Measurements from ENCODE around the gene NDOR1. TPM values are rescaled to one million over a fixed set of nuclear protein-coding genes. Genes with fewer than 3 reads are reported as not detected.
A peak's percentile ranks its signal among the peaks of the same experiment; 100 is the strongest.

Gene NDOR1
- total RNA-seq, 1 experiment from 2014 or later: 27.7 TPM

DNA sequence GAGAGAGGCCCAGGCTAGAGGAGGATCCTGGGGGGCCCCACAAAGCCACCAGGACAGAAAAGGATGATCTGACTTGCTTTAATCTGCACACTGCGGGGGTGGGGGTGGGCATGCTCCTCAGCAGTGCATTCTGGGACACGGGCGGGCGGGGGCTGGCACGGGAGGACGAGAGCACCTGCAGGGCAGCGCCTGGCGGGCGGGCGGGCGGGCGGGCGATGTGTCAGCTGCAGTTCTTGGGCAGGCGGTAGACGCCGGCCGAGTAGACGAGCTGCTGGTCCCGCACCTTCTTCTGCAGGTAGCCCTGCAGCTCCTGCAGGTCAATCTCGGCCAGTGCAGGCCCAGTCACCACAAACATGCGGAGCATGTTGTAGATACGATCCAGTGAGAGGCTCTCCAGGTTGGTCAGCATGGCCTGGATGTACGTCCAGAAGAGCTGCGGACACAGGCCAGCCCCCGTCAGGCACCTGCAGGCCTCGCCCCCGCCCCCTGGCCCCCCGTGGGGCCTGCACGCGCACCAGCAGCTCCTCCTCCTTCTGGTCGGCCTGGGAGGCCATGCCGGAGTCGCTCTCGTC, 30.7 kb upstream of the NDOR1 start:
- Histone ChIP-seq H3K27ac (no peak overlapping the region), H3K4me1 (replicated peaks; ENCODE audit: insufficient read depth) (peaks cover 13% of the 10 kb centered on the region; the same call in 1 of the 2 replicates), H3K36me3 (ENCODE audit: low read depth) (no peaks in the 10 kb centered on the region), H3K9me2 (ENCODE audit: insufficient read depth) (no peaks in the 10 kb centered on the region), H3K4me3 (no peak overlapping the region), H3K79me2 (ENCODE audit: low read depth) (no peaks in the 10 kb centered on the region), H2AFZ (no peak overlapping the region), H3K9me3 (ENCODE audit: insufficient read depth, low read depth) (no peaks in the 10 kb centered on the region), H3K4me2 (no peak overlapping the region), H3K27me3 (ENCODE audit: insufficient read depth, low read depth) (no peaks in the 10 kb centered on the region), H3F3A (ENCODE audit: insufficient read depth, low read depth) (peaks cover 21% of the 10 kb centered on the region; the same call in 1 of the 2 replicates), H4K20me1 (ENCODE audit: insufficient read depth) (no peaks in the 10 kb centered on the region)
- intact Hi-C loops (cut with micrococcal nuclease; ENCODE audit: unreplicated experiment): no loop called here
- BruUV-seq (replicated peaks): no TSS peak
- DNase-seq: no peak
- ChIA-PET POLR2A (ENCODE audit: unreplicated experiment) (no interaction called here), CTCF (no interaction called here)
- no peak for TF ChIP-seq EZH2 (IDR thresholded peaks at IDR 0.05; ENCODE audit: low read depth)
- TF ChIP-seq, protein P1, sequence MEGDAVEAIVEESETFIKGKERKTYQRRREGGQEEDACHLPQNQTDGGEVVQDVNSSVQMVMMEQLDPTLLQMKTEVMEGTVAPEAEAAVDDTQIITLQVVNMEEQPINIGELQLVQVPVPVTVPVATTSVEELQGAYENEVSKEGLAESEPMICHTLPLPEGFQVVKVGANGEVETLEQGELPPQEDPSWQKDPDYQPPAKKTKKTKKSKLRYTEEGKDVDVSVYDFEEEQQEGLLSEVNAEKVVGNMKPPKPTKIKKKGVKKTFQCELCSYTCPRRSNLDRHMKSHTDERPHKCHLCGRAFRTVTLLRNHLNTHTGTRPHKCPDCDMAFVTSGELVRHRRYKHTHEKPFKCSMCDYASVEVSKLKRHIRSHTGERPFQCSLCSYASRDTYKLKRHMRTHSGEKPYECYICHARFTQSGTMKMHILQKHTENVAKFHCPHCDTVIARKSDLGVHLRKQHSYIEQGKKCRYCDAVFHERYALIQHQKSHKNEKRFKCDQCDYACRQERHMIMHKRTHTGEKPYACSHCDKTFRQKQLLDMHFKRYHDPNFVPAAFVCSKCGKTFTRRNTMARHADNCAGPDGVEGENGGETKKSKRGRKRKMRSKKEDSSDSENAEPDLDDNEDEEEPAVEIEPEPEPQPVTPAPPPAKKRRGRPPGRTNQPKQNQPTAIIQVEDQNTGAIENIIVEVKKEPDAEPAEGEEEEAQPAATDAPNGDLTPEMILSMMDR (conservative IDR thresholded peaks at IDR 0.05): no peak

DNA sequence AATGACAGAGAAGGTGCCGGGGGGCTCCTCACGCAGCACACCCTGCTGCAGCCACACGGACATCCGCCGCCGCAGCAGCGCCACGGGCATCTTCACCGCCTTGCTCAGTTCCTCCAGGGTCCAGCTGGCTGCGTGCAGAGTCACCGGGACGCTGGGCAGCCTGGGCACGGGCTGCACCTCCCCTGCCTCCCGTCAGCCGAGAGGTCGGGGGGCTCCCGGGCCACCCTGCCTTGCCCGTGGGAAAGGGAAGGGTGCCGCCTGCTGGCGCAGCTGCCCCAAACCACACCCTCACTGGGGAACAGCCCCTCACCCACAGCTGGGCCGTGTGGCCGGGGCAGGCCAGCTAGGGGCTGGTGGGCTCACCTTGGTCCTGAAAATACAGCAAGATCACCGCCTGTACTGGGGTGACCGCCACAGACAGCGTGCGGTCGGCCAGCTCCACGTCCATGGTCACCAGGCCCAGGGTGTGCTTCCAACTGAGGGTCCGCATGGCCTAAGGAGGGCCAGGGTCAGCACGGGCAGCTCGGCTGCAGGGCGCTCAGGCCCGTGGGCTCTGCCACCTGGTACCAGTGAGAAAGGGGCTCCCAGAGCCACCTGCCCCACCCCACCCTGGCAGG, 30.0 kb upstream of the NDOR1 start:
- no peak overlapping the region for H3K27ac ChIP-seq
- H3K27me3 ChIP-seq (ENCODE audit: insufficient read depth, low read depth): no peaks in the 10 kb centered on the region
- no peaks in the 10 kb centered on the region for H3K36me3 ChIP-seq (ENCODE audit: low read depth)
- ChIA-PET CTCF (no interaction called here), POLR2A (ENCODE audit: unreplicated experiment) (no interaction called here)
- H3K79me2 ChIP-seq (ENCODE audit: low read depth): no peaks in the 10 kb centered on the region
- peaks cover 21% of the 10 kb centered on the region; the same call in 1 of the 2 replicates for H3F3A ChIP-seq (ENCODE audit: insufficient read depth, low read depth)
- H3K4me3 ChIP-seq: no peak overlapping the region
- no peak overlapping the region for H3K4me2 ChIP-seq
- H3K9me3 ChIP-seq (ENCODE audit: insufficient read depth, low read depth): no peaks in the 10 kb centered on the region
- no TSS peak for BruUV-seq (replicated peaks)
- H4K20me1 ChIP-seq (ENCODE audit: insufficient read depth): no peaks in the 10 kb centered on the region
- no peak for TF ChIP-seq EZH2 (IDR thresholded peaks at IDR 0.05; ENCODE audit: low read depth)
- TF ChIP-seq, protein P1 (conservative IDR thresholded peaks at IDR 0.05): no peak
- no peak overlapping the region for H2AFZ ChIP-seq
- intact Hi-C loops (cut with micrococcal nuclease; ENCODE audit: unreplicated experiment): no loop called here
- no peaks in the 10 kb centered on the region for H3K9me2 ChIP-seq (ENCODE audit: insufficient read depth)
- H3K4me1 ChIP-seq (replicated peaks; ENCODE audit: insufficient read depth): peaks cover 13% of the 10 kb centered on the region; the same call in 1 of the 2 replicates
- no peak for DNase-seq

DNA sequence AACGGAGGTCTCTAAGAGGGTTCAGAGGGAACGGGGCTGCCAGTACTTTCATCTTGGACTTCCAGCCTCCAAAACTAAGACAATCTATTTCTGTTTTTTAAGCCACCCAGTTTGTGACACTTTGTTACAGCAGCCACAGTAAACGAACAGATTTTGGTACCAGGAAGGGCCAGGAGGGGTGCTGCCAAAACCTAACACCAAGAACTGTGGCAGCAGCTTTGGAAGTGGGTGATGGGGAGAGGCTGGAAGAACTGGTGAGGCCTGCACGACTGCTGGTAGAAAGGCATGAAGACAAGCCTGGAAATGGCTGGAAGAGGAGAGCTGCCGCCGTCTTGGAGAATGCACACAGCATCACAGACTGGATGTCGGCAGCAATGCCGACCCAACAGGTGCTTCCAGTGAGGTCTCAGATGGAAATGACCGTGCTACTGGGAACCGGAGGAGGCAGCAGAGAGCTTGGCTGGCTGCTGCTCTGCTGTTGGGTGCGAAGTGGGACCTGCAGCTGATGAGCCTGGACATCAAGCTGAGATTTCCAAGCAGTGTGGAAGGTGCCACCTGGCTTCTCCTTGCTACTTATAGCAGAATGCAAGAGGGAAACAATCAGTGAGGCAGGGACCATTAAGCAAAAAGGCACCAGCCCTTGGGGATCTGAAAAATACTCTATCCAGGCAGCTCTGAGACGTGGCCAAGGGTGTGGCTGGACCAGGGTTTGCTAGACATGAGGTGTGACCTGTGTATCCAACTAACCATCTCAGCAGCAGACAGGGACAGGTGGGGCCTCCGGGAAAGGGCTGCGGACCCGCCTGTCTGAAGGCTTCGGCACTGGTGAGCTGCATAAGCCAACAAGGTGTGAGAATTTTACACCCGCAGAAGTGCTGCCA, 29.0 kb upstream of the NDOR1 start:
- Histone ChIP-seq H3K9me3 (ENCODE audit: insufficient read depth, low read depth) (no peaks in the 10 kb centered on the region), H3K4me3 (no peak overlapping the region), H3K4me2 (no peak overlapping the region), H3F3A (ENCODE audit: insufficient read depth, low read depth) (peaks cover 21% of the 10 kb centered on the region; the same call in 1 of the 2 replicates), H3K36me3 (ENCODE audit: low read depth) (no peaks in the 10 kb centered on the region), H3K9me2 (ENCODE audit: insufficient read depth) (no peaks in the 10 kb centered on the region), H3K27ac (no peak overlapping the region), H3K79me2 (ENCODE audit: low read depth) (no peaks in the 10 kb centered on the region), H3K4me1 (replicated peaks; ENCODE audit: insufficient read depth) (peaks cover 13% of the 10 kb centered on the region; the same call in 1 of the 2 replicates), H4K20me1 (ENCODE audit: insufficient read depth) (no peaks in the 10 kb centered on the region), H2AFZ (no peak overlapping the region), H3K27me3 (ENCODE audit: insufficient read depth, low read depth) (no peaks in the 10 kb centered on the region)
- ChIA-PET POLR2A (ENCODE audit: unreplicated experiment) (no interaction called here), CTCF (no interaction called here)
- DNase-seq: no peak
- intact Hi-C loops (cut with micrococcal nuclease; ENCODE audit: unreplicated experiment): no loop called here
- TF ChIP-seq, protein P1 (conservative IDR thresholded peaks at IDR 0.05): peak; percentile 26; the same call in 1 of the 2 replicates
- no peak for TF ChIP-seq EZH2 (IDR thresholded peaks at IDR 0.05; ENCODE audit: low read depth)
- BruUV-seq (replicated peaks): no TSS peak
